GM18520 (cell line): Measurements from ENCODE around the gene SFT2D3.

ENCODE experiments used
- ATAC-seq: cut with Tn5 transposase; IDR thresholded peaks from one replicate; pipeline ENCODE4 v1.9.1; 2021; ENCODE audit not compliant: unreplicated experiment

Gene SFT2D3

GRCh38 chr2:127701193-127701650 is at the start of gene SFT2D3:
SFT2D3 (plus strand) TSS chr2:127701497; CDS start chr2:127701529, 32 bp downstream.
- ATAC-seq, result peak; percentile 49

- no peak for ATAC-seq
Observed at GRCh38 chr2:127651971-127652550, 49.2 kb upstream of the SFT2D3 start.

GRCh38 chr2:127652786-127653357 is 48.4 kb upstream of the SFT2D3 start:
- no peak for ATAC-seq

GRCh38 chr2:127653421-127654083 is 47.7 kb upstream of the SFT2D3 start:
- ATAC-seq, result no peak

- ATAC-seq, result no peak
Observed at GRCh38 chr2:127654084-127654837, 47.0 kb upstream of the SFT2D3 start.

- ATAC-seq, result no peak
Observed at GRCh38 chr2:127654838-127655175, 46.5 kb upstream of the SFT2D3 start.

GRCh38 chr2:127655209-127656073 is 45.9 kb upstream of the SFT2D3 start:
- no peak for ATAC-seq

- no peak for ATAC-seq
Observed at GRCh38 chr2:127656569-127657231, 44.6 kb upstream of the SFT2D3 start.

GRCh38 chr2:127657232-127657595 is 44.1 kb upstream of the SFT2D3 start:
- no peak for ATAC-seq

GRCh38 chr2:127658146-127658545 is 43.2 kb upstream of the SFT2D3 start:
- no peak for ATAC-seq

- no peak for ATAC-seq
Observed at GRCh38 chr2:127658641-127659407, 42.5 kb upstream of the SFT2D3 start.

- no peak for ATAC-seq
Observed at GRCh38 chr2:127659408-127660290, 41.6 kb upstream of the SFT2D3 start.

- no peak for ATAC-seq
Observed at GRCh38 chr2:127660291-127660578, 41.1 kb upstream of the SFT2D3 start.

GRCh38 chr2:127661072-127661649 is 40.1 kb upstream of the SFT2D3 start:
- no peak for ATAC-seq

- ATAC-seq, result no peak
Observed at GRCh38 chr2:127661949-127662510, 39.3 kb upstream of the SFT2D3 start.

- ATAC-seq, result no peak
Observed at GRCh38 chr2:127662937-127663565, 38.2 kb upstream of the SFT2D3 start.

GRCh38 chr2:127663566-127664064 is 37.7 kb upstream of the SFT2D3 start:
- no peak for ATAC-seq
